MM.1S (cell line): Measurements from ENCODE around the gene PLEKHO1.

ENCODE experiments used
- CTCF ChIP-seq: fragments of 300-600 bp; sonication (generic); IDR thresholded peaks from 2 replicates; pipeline ENCODE4 v1.5.1; 2016; ENCODE audit warnings: antibody characterized with exemption, low read length, mixed read lengths
- EZH2phosphoT487 ChIP-seq: fragments of 300-600 bp; sonication (generic); IDR thresholded peaks from 2 replicates; pipeline ENCODE4 v1.6.1; 2018; ENCODE audit warnings: antibody characterized with exemption, low read length

GRCh38 chr1:150159550-150159949 is 9.8 kb downstream of the PLEKHO1 start:
- TF ChIP-seq CTCF: no peak
- no peak for TF ChIP-seq EZH2phosphoT487
